NT2/D1 (cell line): Measurements from ENCODE around the gene METAP1D.

Experiments used
- DNase-seq: peaks from one replicate; pipeline ENCODE4 v3.0.0-alpha.2; 2011; ENCODE audit warnings: low read depth, low spot score
- H3K27me3 ChIP-seq: 2 replicates; pipeline ENCODE4 v1.6.0; 2011; ENCODE audit warnings: mild to moderate bottlenecking; ENCODE audit not compliant: insufficient read length, insufficient read depth
- H3K36me3 ChIP-seq: 2 replicates; pipeline ENCODE4 v1.6.1; 2011; ENCODE audit warnings: mild to moderate bottlenecking, low read length, mixed read lengths; ENCODE audit not compliant: insufficient read depth, insufficient read length
- H3K4me1 ChIP-seq: 2 replicates; pipeline ENCODE4 v1.5.1; 2011; ENCODE audit not compliant: insufficient read depth, insufficient read length
- H3K4me3 ChIP-seq: 2 replicates; pipeline ENCODE4 v1.5.1; 2011; ENCODE audit warnings: low read depth; ENCODE audit not compliant: insufficient read length
- H3K9ac ChIP-seq: 2 replicates; pipeline ENCODE4 v1.6.0; 2011; ENCODE audit warnings: low read depth; ENCODE audit not compliant: insufficient read length
- H3K9me3 ChIP-seq: 2 replicates; pipeline ENCODE4 v1.5.1; 2011; ENCODE audit warnings: mild to moderate bottlenecking, low read length; ENCODE audit not compliant: insufficient read depth
- SUZ12 ChIP-seq: IDR thresholded peaks from 2 replicates; pipeline ENCODE4 v1.6.1; 2011; ENCODE audit not compliant: insufficient read length, insufficient read depth; ENCODE audit errors: extremely low read depth
- YY1 ChIP-seq: IDR thresholded peaks from 2 replicates; pipeline ENCODE4 v1.6.1; 2011; ENCODE audit not compliant: insufficient read length, insufficient read depth
- ZNF274 ChIP-seq: IDR thresholded peaks from 2 replicates; pipeline ENCODE4 v1.6.1; 2011; ENCODE audit warnings: mild to moderate bottlenecking, low read depth, low read length

The METAP1D gene

DNA sequence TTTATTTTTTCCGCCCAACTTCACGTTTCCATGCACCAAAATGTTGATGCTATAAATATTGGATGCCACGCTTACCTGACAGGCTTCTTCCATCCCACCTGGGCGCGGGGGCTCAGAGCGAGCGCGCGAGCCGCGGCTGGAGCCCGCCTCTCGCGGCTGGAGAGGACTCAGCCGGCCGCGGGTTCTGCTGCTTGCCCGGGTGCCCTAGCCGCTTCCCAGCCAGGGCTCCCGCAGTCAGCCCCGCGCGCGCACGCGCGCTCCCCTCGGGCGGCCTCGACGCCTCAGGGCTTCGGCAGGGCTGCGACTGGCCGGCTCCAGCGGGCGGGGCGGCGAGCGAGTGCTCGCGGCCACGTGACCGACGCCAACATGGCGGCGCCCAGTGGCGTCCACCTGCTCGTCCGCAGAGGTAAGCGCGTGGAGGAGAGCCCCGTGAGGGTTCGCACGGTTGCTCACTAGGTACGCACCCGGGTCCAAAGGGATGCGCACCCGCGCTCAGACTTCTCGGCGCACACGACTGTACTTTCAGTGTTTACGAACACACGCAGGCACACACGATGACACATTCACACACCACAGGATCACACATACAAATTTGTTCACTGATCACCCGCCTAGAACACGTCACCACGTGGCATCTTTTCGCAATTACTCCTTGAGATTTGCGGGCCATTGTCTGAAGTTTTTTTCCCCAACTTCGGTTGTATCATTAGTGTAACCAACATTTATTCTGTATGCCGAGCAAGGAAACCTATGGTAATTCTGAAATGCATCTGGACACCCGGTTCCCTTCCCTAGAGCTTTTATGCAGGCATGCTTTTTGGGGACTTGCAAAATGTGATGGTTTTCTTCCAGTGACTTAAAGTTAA lies at the start of gene METAP1D:
Gene METAP1D, plus strand, starts transcription at position 350 of the 866 bp plus-strand sequence. Its CDS starts 17 bp downstream, at position 367.
- peaks cover 19% of the 10 kb centered on the region for H3K27me3 ChIP-seq

DNA sequence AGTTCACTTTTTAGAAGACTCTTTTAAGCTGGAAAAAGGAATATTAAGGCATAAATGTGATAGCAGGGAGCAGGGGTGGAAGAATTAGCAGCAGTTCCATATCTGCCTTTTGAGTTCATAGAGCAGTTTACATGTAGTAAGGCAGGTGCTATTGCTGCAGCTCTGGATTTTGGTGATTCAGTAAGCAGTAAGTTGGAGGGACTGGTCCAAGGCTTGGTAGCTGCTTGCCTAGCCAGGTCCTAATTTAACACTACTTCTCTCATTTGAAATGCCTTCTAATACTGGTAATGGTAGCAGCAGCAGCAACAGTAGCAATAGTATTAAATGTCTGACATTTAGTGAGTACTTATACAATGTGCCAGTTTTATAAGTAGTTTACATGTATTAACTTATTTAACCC lies 47.5 kb upstream of the METAP1D start:
- H3K9me3 ChIP-seq: no peaks in the 10 kb centered on the region
- H3K36me3 ChIP-seq: peaks cover 33% of the 10 kb centered on the region
- H3K9ac ChIP-seq: no peak overlapping the region
- TF ChIP-seq YY1: no peak
- TF ChIP-seq ZNF274: no peak
- TF ChIP-seq SUZ12: no peak
- H3K4me1 ChIP-seq: no peaks in the 10 kb centered on the region
- no peak overlapping the region for H3K4me3 ChIP-seq
- H3K27me3 ChIP-seq: no peaks in the 10 kb centered on the region
- DNase-seq: no peak

More for the DNA sequence above, at the start of gene METAP1D:
- DNase-seq: peak; percentile 91
- Histone ChIP-seq H3K9ac (peak within 1 kb of the TSS; percentile 97), H3K4me3 (peak within 1 kb of the TSS; percentile 86), H3K9me3 (no peaks in the 10 kb centered on the region), H3K36me3 (peaks cover 7% of the 10 kb centered on the region), H3K4me1 (no peaks in the 10 kb centered on the region)
- TF ChIP-seq YY1: peak; percentile 96
- TF ChIP-seq ZNF274: no peak

DNA sequence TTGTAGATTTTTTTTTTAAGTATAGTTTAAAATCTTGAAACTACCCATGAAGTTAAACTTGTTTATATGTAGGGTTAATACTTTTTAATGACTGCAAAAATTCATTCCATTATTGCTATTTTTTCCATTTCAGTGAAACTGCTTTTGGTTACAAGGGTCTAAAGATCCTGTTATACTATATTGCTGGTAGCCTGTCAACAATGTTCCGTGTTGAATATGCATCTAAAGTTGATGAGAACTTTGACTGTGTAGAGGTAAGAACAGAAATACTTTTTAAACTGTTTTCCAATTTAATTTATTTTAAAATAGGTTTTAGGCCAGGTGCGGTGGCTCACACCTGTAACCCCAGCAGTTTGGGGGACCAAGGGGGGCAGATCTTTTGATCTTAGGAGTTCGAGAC lies 47.0 kb upstream of the METAP1D start:
- Histone ChIP-seq H3K9me3 (no peaks in the 10 kb centered on the region), H3K36me3 (peaks cover 36% of the 10 kb centered on the region), H3K9ac (no peak overlapping the region), H3K27me3 (no peaks in the 10 kb centered on the region), H3K4me1 (no peaks in the 10 kb centered on the region), H3K4me3 (no peak overlapping the region)
- TF ChIP-seq SUZ12: no peak
- TF ChIP-seq ZNF274: no peak
- no peak for TF ChIP-seq YY1
- no peak for DNase-seq

DNA sequence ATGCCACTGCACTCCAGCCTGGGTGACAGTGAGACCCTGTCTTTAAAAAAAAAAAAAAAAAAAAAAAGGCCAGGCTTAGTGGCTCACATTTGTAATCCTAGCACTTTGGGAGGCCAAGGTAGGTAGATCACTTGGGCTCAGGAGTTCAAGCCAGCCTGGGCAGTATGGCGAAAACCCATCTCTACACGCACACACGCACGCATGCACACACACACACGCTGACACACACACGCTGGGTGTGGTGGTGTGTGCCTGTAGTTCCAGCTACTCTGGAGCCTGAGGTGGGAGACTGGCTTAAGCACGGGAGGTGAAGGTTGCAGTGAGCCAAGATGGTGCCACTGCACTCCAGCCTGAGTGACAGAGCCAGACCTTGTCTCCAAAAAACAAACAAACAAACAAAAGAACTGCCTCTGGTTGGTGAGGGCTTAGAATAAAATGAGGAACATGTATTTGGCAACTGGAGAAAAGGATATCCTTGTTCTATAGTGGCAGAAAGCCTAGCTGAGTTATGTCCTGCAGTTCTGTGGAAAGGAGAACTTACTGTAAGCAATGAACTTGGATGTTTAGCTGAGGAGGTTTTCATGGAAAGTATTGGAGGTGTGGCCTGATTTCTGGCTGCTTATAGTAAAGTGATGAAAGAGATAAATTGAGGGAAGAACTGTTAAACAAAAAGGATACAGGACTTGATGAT lies 43.5 kb upstream of the METAP1D start:
- DNase-seq: no peak
- no peaks in the 10 kb centered on the region for H3K27me3 ChIP-seq
- no peak overlapping the region for H3K4me3 ChIP-seq
- H3K9me3 ChIP-seq: no peaks in the 10 kb centered on the region
- no peaks in the 10 kb centered on the region for H3K4me1 ChIP-seq
- H3K36me3 ChIP-seq: peaks cover 34% of the 10 kb centered on the region
- TF ChIP-seq SUZ12 (no peak), YY1 (no peak), ZNF274 (no peak)
- no peak overlapping the region for H3K9ac ChIP-seq

DNA sequence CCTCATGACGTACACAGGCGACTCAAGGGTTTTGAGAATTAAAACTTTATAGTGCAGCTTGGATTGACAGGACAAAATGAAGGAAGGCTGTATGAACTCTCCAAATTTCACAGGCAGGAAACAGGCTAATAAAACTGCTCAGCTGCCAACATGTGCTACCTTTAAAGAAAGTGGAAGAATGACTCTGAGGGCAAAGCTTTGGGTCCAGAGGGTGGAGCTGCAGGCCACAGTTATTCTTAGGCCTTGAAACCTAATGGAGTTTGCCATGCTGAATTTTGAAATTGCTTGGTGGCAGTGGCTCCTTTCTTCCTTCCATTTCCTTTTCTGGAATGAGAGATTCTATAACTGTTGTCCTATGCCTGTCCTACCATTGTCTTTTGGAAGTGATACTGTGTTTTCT lies 42.7 kb upstream of the METAP1D start:
- no peak for DNase-seq
- Histone ChIP-seq H3K9ac (no peak overlapping the region), H3K9me3 (no peaks in the 10 kb centered on the region), H3K27me3 (no peaks in the 10 kb centered on the region), H3K36me3 (peaks cover 29% of the 10 kb centered on the region), H3K4me1 (no peaks in the 10 kb centered on the region), H3K4me3 (no peak overlapping the region)
- TF ChIP-seq SUZ12 (no peak), ZNF274 (no peak), YY1 (no peak)

DNA sequence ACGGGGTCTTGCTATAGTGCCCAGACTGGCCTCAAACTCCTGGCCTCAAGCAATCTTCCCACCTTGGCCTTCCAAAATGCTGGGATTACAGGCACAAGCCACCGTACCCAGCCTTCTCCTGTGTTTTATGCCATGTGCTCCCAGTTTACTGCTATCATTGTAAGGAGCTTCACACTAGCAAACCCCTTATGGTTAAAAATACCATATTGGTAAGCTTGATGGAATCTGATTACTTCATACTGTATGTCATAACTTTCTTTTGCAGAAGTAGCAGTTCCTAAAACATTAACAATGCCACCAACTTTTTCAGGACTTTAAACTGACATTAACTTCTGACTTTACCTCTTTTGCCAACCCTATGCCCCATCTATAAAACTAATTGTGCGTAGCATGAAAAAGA lies 41.3 kb upstream of the METAP1D start:
- TF ChIP-seq SUZ12 (no peak), ZNF274 (no peak), YY1 (no peak)
- no peak for DNase-seq
- Histone ChIP-seq H3K36me3 (peaks cover 22% of the 10 kb centered on the region), H3K4me1 (no peaks in the 10 kb centered on the region), H3K9me3 (no peaks in the 10 kb centered on the region), H3K27me3 (no peaks in the 10 kb centered on the region), H3K4me3 (no peak overlapping the region), H3K9ac (no peak overlapping the region)

DNA sequence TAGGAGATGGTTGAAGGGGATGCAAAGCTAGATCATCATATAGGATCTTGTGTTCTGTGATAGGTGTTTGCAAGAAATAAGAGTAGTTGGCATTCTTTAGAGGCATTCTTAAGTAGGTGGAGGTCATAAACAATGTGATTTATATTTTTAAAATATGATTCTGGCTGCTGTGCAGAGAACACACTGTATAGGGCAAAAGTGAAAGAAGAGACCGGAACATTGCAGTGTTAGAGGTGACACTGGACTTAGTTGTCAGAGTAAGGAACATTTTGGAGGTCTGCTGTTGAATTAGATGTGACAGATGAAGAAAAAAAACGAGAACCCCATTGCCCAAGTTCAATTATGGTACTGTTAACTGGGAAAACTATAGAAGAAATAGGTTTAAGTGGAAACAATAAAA lies 39.8 kb upstream of the METAP1D start:
- Histone ChIP-seq H3K36me3 (peaks cover 18% of the 10 kb centered on the region), H3K9ac (no peak overlapping the region), H3K4me1 (no peaks in the 10 kb centered on the region), H3K9me3 (no peaks in the 10 kb centered on the region), H3K4me3 (no peak overlapping the region), H3K27me3 (no peaks in the 10 kb centered on the region)
- no peak for DNase-seq
- TF ChIP-seq ZNF274: no peak
- TF ChIP-seq YY1: no peak
- no peak for TF ChIP-seq SUZ12
